Astrocyte (in vitro differentiated cells and primary cell): ENCODE measurements around the gene TARDBP. TPM values are rescaled to one million over a fixed set of nuclear protein-coding genes. Genes with fewer than 3 reads are reported as not detected.
A peak's percentile ranks its signal among the peaks of the same experiment; 100 is the strongest.

Experiments
- DNase-seq: peaks from one replicate; pipeline ENCODE4 v3.0.0-alpha.2; 2010; ENCODE audit warnings: low read depth
- FAIRE-seq: peaks from 2 replicates; lab custom pipeline; 2011; peaks lifted over from hg19 to GRCh38; lab: Jason Lieb, UNC
- H2AFZ ChIP-seq: 2 replicates; pipeline ENCODE4 v1.6.0; 2012; ENCODE audit warnings: low read depth, low read length, inconsistent platforms
- H3K27ac ChIP-seq: 2 replicates; pipeline ENCODE4 v1.5.1; 2011; ENCODE audit warnings: low read depth, low read length, inconsistent platforms
- H3K27me3 ChIP-seq: 2 replicates; pipeline ENCODE4 v1.6.0; 2011; ENCODE audit warnings: low read length, inconsistent platforms; ENCODE audit not compliant: insufficient read depth
- H3K36me3 ChIP-seq: 2 replicates; pipeline ENCODE4 v1.5.1; 2011; ENCODE audit warnings: low read length, inconsistent platforms; ENCODE audit not compliant: insufficient read depth
- H3K4me1 ChIP-seq: 2 replicates; pipeline ENCODE4 v1.5.1; 2011; ENCODE audit warnings: low read length, inconsistent platforms; ENCODE audit not compliant: insufficient read depth
- H3K4me2 ChIP-seq: 2 replicates; pipeline ENCODE4 v1.6.0; 2012; ENCODE audit warnings: low read length, inconsistent platforms
- H3K4me3 ChIP-seq: 2 replicates; pipeline ENCODE4 v1.5.1; 2011; ENCODE audit warnings: low read depth, mild to moderate bottlenecking, low read length, inconsistent platforms; ENCODE audit not compliant: insufficient read depth
- H3K79me2 ChIP-seq: 2 replicates; pipeline ENCODE4 v1.6.0; 2012; ENCODE audit warnings: mild to moderate bottlenecking, low read length, inconsistent platforms; ENCODE audit not compliant: insufficient read depth
- H3K9ac ChIP-seq: 2 replicates; pipeline ENCODE4 v1.6.0; 2012; ENCODE audit warnings: mild to moderate bottlenecking, low read length, inconsistent platforms
- H3K9me3 ChIP-seq: 2 replicates; pipeline ENCODE4 v1.5.1; 2012; ENCODE audit warnings: low read depth, mild to moderate bottlenecking, low read length, inconsistent platforms; ENCODE audit not compliant: insufficient read depth
- H4K20me1 ChIP-seq: 2 replicates; pipeline ENCODE4 v1.6.0; 2012; ENCODE audit warnings: low read length, inconsistent platforms; ENCODE audit not compliant: insufficient read depth
- H3K27ac Mint-ChIP-seq: one replicate; pipeline ENCODE4 v1.8.0; 2021; ENCODE audit warnings: mild to moderate bottlenecking, mixed read lengths; ENCODE audit not compliant: unreplicated experiment
- H3K27me3 Mint-ChIP-seq: one replicate; pipeline ENCODE4 v1.8.0; 2021; ENCODE audit warnings: low read depth, mixed read lengths; ENCODE audit not compliant: unreplicated experiment
- H3K36me3 Mint-ChIP-seq: one replicate; pipeline ENCODE4 v1.8.0; 2021; ENCODE audit warnings: low read depth, mixed read lengths; ENCODE audit not compliant: unreplicated experiment
- H3K4me1 Mint-ChIP-seq: one replicate; pipeline ENCODE4 v1.8.0; 2021; ENCODE audit warnings: low read depth, mixed read lengths; ENCODE audit not compliant: unreplicated experiment
- H3K4me3 Mint-ChIP-seq: one replicate; pipeline ENCODE4 v1.8.0; 2021; ENCODE audit warnings: mild to moderate bottlenecking, moderate library complexity, mixed read lengths; ENCODE audit not compliant: unreplicated experiment
- H3K9me3 Mint-ChIP-seq: one replicate; pipeline ENCODE4 v1.8.0; 2021; ENCODE audit warnings: mild to moderate bottlenecking, mixed read lengths; ENCODE audit not compliant: unreplicated experiment
- CTCF ChIP-seq: IDR thresholded peaks from 2 replicates; pipeline ENCODE4 v1.5.1; 2011; ENCODE audit warnings: low read depth, mild to moderate bottlenecking, inconsistent platforms, low read length, moderate library complexity; ENCODE audit not compliant: insufficient read depth
- EZH2 ChIP-seq: IDR thresholded peaks from 2 replicates; pipeline ENCODE4 v1.6.1; 2012; ENCODE audit warnings: mild to moderate bottlenecking, low read length, inconsistent platforms; ENCODE audit not compliant: insufficient read depth
- total RNA-seq: library from RNA; stranded (reverse); gene quantifications from 2 replicates; pipeline ENCODE4 v1.2.1, GENCODE V29; 2021

TARDBP gene
- total RNA-seq, 1 donor from 2014 or later: 148 TPM

- FAIRE-seq: no peak
- no peak overlapping the region for H3K4me3 Mint-ChIP-seq
- peaks cover 29% of the 10 kb centered on the region for H3K27me3 Mint-ChIP-seq
- no peak overlapping the region for H3K27ac ChIP-seq
- H3K27ac Mint-ChIP-seq: no peak overlapping the region
- TF ChIP-seq EZH2 (no peak), CTCF (no peak)
- H3K36me3 Mint-ChIP-seq: no peaks in the 10 kb centered on the region
- H3K4me1 Mint-ChIP-seq: no peaks in the 10 kb centered on the region
- H2AFZ ChIP-seq: no peak overlapping the region
- no peaks in the 10 kb centered on the region for H4K20me1 ChIP-seq
- no peak overlapping the region for H3K9ac ChIP-seq
- H3K79me2 ChIP-seq: no peaks in the 10 kb centered on the region
- H3K4me1 ChIP-seq: no peaks in the 10 kb centered on the region
- H3K9me3 ChIP-seq: no peaks in the 10 kb centered on the region
- H3K4me2 ChIP-seq: no peak overlapping the region
- H3K27me3 ChIP-seq: peaks cover 34% of the 10 kb centered on the region
- no peaks in the 10 kb centered on the region for H3K36me3 ChIP-seq
- no peaks in the 10 kb centered on the region for H3K9me3 Mint-ChIP-seq
- H3K4me3 ChIP-seq: no peak overlapping the region
- no peak for DNase-seq
These were observed 42.5 kb upstream of the TARDBP start for GRCh38 chr1:10969971-10970332.

- H3K36me3 Mint-ChIP-seq: no peaks in the 10 kb centered on the region
- H4K20me1 ChIP-seq: no peaks in the 10 kb centered on the region
- H3K79me2 ChIP-seq: no peaks in the 10 kb centered on the region
- TF ChIP-seq EZH2: no peak
- TF ChIP-seq CTCF: no peak
- no peak overlapping the region for H3K27ac Mint-ChIP-seq
- no peak overlapping the region for H3K27ac ChIP-seq
- H3K27me3 ChIP-seq: peaks cover 25% of the 10 kb centered on the region
- peaks cover 8% of the 10 kb centered on the region for H3K4me1 ChIP-seq
- no peaks in the 10 kb centered on the region for H3K9me3 Mint-ChIP-seq
- peaks cover 18% of the 10 kb centered on the region for H3K27me3 Mint-ChIP-seq
- no peaks in the 10 kb centered on the region for H3K36me3 ChIP-seq
- no peak overlapping the region for H2AFZ ChIP-seq
- H3K4me1 Mint-ChIP-seq: peaks cover 5% of the 10 kb centered on the region
- H3K9me3 ChIP-seq: no peaks in the 10 kb centered on the region
- H3K4me2 ChIP-seq: no peak overlapping the region
- H3K4me3 ChIP-seq: no peak overlapping the region
- H3K9ac ChIP-seq: no peak overlapping the region
- FAIRE-seq (no peak), DNase-seq (peak; percentile 43)
- H3K4me3 Mint-ChIP-seq: no peak overlapping the region
These were observed 38.9 kb upstream of the TARDBP start for GRCh38 chr1:10973552-10973951.

GRCh38 chr1:10973956-10974881, 38.2 kb upstream of the TARDBP start:
- no peak for DNase-seq
- Mint-ChIP-seq H3K27ac (no peak overlapping the region), H3K4me3 (no peak overlapping the region), H3K27me3 (peaks cover 18% of the 10 kb centered on the region), H3K9me3 (no peaks in the 10 kb centered on the region), H3K36me3 (no peaks in the 10 kb centered on the region), H3K4me1 (peaks cover 5% of the 10 kb centered on the region)
- H3K4me2 ChIP-seq: no peak overlapping the region
- no peaks in the 10 kb centered on the region for H3K79me2 ChIP-seq
- FAIRE-seq: no peak
- peaks cover 8% of the 10 kb centered on the region for H3K4me1 ChIP-seq
- H3K27ac ChIP-seq: no peak overlapping the region
- H4K20me1 ChIP-seq: no peaks in the 10 kb centered on the region
- H3K9ac ChIP-seq: no peak overlapping the region
- no peaks in the 10 kb centered on the region for H3K9me3 ChIP-seq
- H3K4me3 ChIP-seq: no peak overlapping the region
- H3K36me3 ChIP-seq: no peaks in the 10 kb centered on the region
- no peak for TF ChIP-seq CTCF
- no peak for TF ChIP-seq EZH2
- H3K27me3 ChIP-seq: peaks cover 19% of the 10 kb centered on the region
- no peak overlapping the region for H2AFZ ChIP-seq
